ENCODE measurements around the gene GPC6.

GRCh38 chr13:93199856-93200255, 26.8 kb upstream of the GPC6 start:
- TF ChIP-seq CTCF (IDR thresholded peaks at IDR 0.05; ENCODE audit: insufficient read depth, low read length) (no peak), GABPA (IDR thresholded peaks at IDR 0.05; ENCODE audit: low read depth) (no peak), SPI1 (IDR thresholded peaks at IDR 0.05; ENCODE audit: borderline replicate concordance, low read depth) (no peak)

All from HL-60 (cell line).